HCT116 (cell line): ENCODE results near the gene RIN1.

ENCODE experiments used
- CTCF ChIP-seq, 3 experiments: fragments of 200-600 bp in 1 of 3; sonication (generic) in 1 of 3; IDR thresholded peaks in 2 of 3; conservative IDR thresholded peaks in 1 of 3; 2 replicates each; pipeline ENCODE4 v1.5.1; 2012 to 2017; ENCODE audit warnings: low read depth in 2 of 3, low read length in 2 of 3, antibody characterized with exemption in 1 of 3, borderline replicate concordance in 1 of 3, control low read depth in 1 of 3, mild to moderate bottlenecking in 1 of 3, mixed read lengths in 1 of 3, mixed run types in 1 of 3, moderate library complexity in 1 of 3; ENCODE audit not compliant: insufficient read depth in 1 of 3
- EGR1 ChIP-seq: IDR thresholded peaks from 2 replicates; pipeline ENCODE4 v1.6.1; 2012; ENCODE audit warnings: low read depth
- MAX ChIP-seq: IDR thresholded peaks from 2 replicates; pipeline ENCODE4 v1.6.1; 2012
- POLR2AphosphoS5 ChIP-seq: IDR thresholded peaks from 2 replicates; pipeline ENCODE4 v1.6.1; 2011; ENCODE audit warnings: mild to moderate bottlenecking, low read depth, low read length, moderate library complexity
- RAD21 ChIP-seq: IDR thresholded peaks from 2 replicates; pipeline ENCODE4 v1.6.1; 2012; ENCODE audit warnings: low read depth, mild to moderate bottlenecking

- TF ChIP-seq MAX (no peak), EGR1 (no peak), CTCF (IDR thresholded peaks at IDR 0.05 in 2 of 3, conservative IDR thresholded peaks at IDR 0.05 in 1 of 3; ENCODE audit: borderline replicate concordance in 1 of 3, insufficient read depth in 1 of 3, low read depth in 2 of 3, low read length in 2 of 3) (no peak), RAD21 (no peak), POLR2AphosphoS5 (no peak)
These were observed 31.5 kb upstream of the RIN1 start for GRCh38 chr11:66367561-66368312.
